Gastroesophageal sphincter (tissue), 4 donors: ENCODE data around the gene ULK4. TPM values are rescaled to one million over a fixed set of nuclear protein-coding genes. Genes with fewer than 3 reads are reported as not detected.

Experiments
- ATAC-seq: fragments of 150-250 bp; one replicate; pipeline ENCODE4 v1.9.1; 2016; ENCODE audit warnings: mild to moderate bottlenecking, moderate library complexity
- H3K27ac ChIP-seq, 4 donors: fragments of 200-600 bp; sonication (generic) in 3 of 4; 1 replicate in 3 of 4; 2 replicates in 1 of 4; pipeline ENCODE4 v1.5.1; 2016 to 2019
- H3K27me3 ChIP-seq: fragments of 200-600 bp; sonication (generic); one replicate; pipeline ENCODE4 v1.5.1; 2019
- H3K36me3 ChIP-seq, 2 donors: fragments of 200-600 bp; sonication (generic); one replicate each; pipeline ENCODE4 v1.5.1; 2019; ENCODE audit warnings: control low read depth in 1 of 2
- H3K4me1 ChIP-seq, 3 donors: fragments of 200-600 bp; sonication (generic); 1 replicate in 2 of 3; 2 replicates in 1 of 3; pipeline ENCODE4 v1.5.1; 2016 to 2019; ENCODE audit warnings: control low read depth in 2 of 3
- H3K4me3 ChIP-seq, 2 donors: fragments of 200-600 bp; sonication (generic); one replicate each; pipeline ENCODE4 v1.5.1; 2019; ENCODE audit warnings: mild to moderate bottlenecking in 1 of 2, moderate library complexity in 1 of 2
- H3K9me3 ChIP-seq, 3 donors: fragments of 200-600 bp; sonication (generic); one replicate each; pipeline ENCODE4 v1.5.1; 2017 to 2019; ENCODE audit warnings: control low read depth in 2 of 3
- CTCF ChIP-seq, 4 experiments: fragments of 200-600 bp in 2 of 4; fragments of 450-650 bp in 2 of 4; sonication (generic) in 1 of 4; IDR thresholded peaks; one replicate each; pipeline ENCODE4 v1.5.1; 2017 to 2019; ENCODE audit warnings: antibody characterized with exemption in 4 of 4, mild to moderate bottlenecking in 2 of 4, moderate library complexity in 2 of 4
- EP300 ChIP-seq: sonication (generic); formaldehyde crosslinking; IDR thresholded peaks from one replicate; pipeline ENCODE4 v1.6.1; 2017; ENCODE audit warnings: antibody characterized with exemption, mild to moderate bottlenecking
- POLR2A ChIP-seq, 2 donors: fragments of 450-650 bp; IDR thresholded peaks; one replicate each; pipeline ENCODE4 v1.6.1; 2017; ENCODE audit warnings: antibody characterized with exemption in 2 of 2, mild to moderate bottlenecking in 2 of 2, moderate library complexity in 1 of 2
- POLR2AphosphoS5 ChIP-seq: sonication (generic); formaldehyde crosslinking; IDR thresholded peaks from one replicate; pipeline ENCODE4 v1.6.1; 2017; ENCODE audit warnings: antibody characterized with exemption
- WGBS, 2 donors: methylation state at CpG; one replicate each; pipeline ENCODE4 v1.1.5; 2018; ENCODE audit warnings: low coverage in 1 of 2; 5-methylcytosine and 5-hydroxymethylcytosine counted together
- total RNA-seq, 4 donors: library from RNA; depleted of rRNA; stranded (reverse); fragments of >200 nt; gene quantifications; one replicate each; pipeline ENCODE4 v1.1.0, GENCODE V29; 2016

Gene ULK4
- total RNA-seq, 4 donors from 2014 or later, result 3.8 to 15.4 (median 8.8) TPM

DNA sequence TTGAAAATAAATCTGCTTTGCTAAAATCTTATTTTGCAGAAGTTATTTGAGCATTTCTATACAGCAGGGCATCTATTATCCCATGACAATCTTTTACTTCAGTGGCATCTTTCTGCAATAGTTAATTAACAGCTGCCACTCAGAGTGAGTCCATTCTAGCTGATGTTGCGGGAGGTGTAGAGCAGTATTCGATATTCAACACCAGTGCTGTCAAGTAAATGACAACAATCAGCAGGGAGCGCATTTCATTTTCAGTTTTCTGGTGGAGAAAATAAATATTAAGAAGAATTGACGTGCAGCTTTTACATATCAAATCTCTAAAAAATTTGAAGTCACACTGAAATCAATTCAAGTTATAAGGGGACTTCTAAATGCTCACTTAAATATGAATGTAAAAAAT, 476.4 kb downstream of the ULK4 start:
- Histone ChIP-seq H3K9me3 (no peaks in the 10 kb centered on the region), H3K4me3 (no peak overlapping the region), H3K27ac (no peak overlapping the region), H3K27me3 (no peaks in the 10 kb centered on the region), H3K36me3 (no peaks in the 10 kb centered on the region), H3K4me1 (no peaks in the 10 kb centered on the region)
- TF ChIP-seq POLR2AphosphoS5, result no peak
- TF ChIP-seq CTCF (IDR thresholded peaks at IDR 0.05), result no peak
- TF ChIP-seq EP300, result no peak
- TF ChIP-seq POLR2A (IDR thresholded peaks at IDR 0.05), result no peak
- 80 to 93% methylated on average over 1 to 4 of the region's 4 CpGs for WGBS, 2 donors
- no peak for ATAC-seq

- H3K27ac ChIP-seq, result no peak overlapping the region
- H3K4me1 ChIP-seq, result no peaks in the 10 kb centered on the region
- H3K27me3 ChIP-seq, result no peaks in the 10 kb centered on the region
- no peaks in the 10 kb centered on the region for H3K36me3 ChIP-seq
- WGBS, 2 donors, result 89% methylated on average over 1 of the region's 2 CpGs; no CpG with 5 or more reads in 1 of the 2 donors
- H3K9me3 ChIP-seq, result no peaks in the 10 kb centered on the region
- no peak for TF ChIP-seq CTCF (IDR thresholded peaks at IDR 0.05)
- H3K4me3 ChIP-seq, result no peak overlapping the region
- ATAC-seq, result no peak
Measured at GRCh38 chr3:41482134-41482533, 479.8 kb downstream of the ULK4 start.

DNA sequence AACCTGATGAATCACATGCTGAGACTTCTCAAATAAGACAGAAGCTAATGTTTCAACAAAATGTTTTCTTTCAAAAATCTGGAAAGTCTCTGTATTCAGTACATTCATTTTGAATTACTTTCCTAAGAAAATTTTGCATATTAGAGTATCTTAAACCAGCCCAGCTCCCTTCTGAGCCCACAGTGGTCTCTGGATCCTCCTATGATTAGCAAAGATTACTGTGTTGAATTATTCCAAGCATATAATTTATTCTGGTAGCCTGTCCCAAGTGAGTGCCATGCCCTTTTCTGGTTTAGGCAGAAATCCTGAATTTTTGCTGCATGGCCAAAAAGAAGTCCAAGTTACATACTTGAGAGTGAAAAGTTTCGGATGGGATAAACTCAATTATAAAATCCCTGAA, 483.6 kb downstream of the ULK4 start:
- H3K36me3 ChIP-seq, result no peaks in the 10 kb centered on the region
- no peak for TF ChIP-seq EP300
- no peak for TF ChIP-seq POLR2A (IDR thresholded peaks at IDR 0.05)
- TF ChIP-seq CTCF (IDR thresholded peaks at IDR 0.05), result no peak
- no peak for TF ChIP-seq POLR2AphosphoS5
- no peaks in the 10 kb centered on the region for H3K27me3 ChIP-seq
- 14% methylated on average over 1 of the region's 1 CpG; no CpG with 5 or more reads in 1 of the 2 donors for WGBS, 2 donors
- ATAC-seq, result no peak
- H3K4me3 ChIP-seq, result no peak overlapping the region
- no peak overlapping the region for H3K27ac ChIP-seq
- H3K4me1 ChIP-seq, result no peaks in the 10 kb centered on the region
- peaks cover 0 to 26% (median 0%) of the 10 kb centered on the region in 3 donors for H3K9me3 ChIP-seq

GRCh38 chr3:41477399-41478014, 484.4 kb downstream of the ULK4 start:
- Histone ChIP-seq H3K4me1 (no peaks in the 10 kb centered on the region), H3K27ac (no peak overlapping the region), H3K36me3 (no peaks in the 10 kb centered on the region), H3K27me3 (no peaks in the 10 kb centered on the region), H3K4me3 (no peak overlapping the region), H3K9me3 (peaks cover 0 to 33% (median 0%) of the 10 kb centered on the region in 3 donors)
- 100% methylated on average over 2 of the region's 2 CpGs for WGBS, 2 donors
- no peak for TF ChIP-seq EP300
- TF ChIP-seq CTCF (IDR thresholded peaks at IDR 0.05), result no peak
- no peak for TF ChIP-seq POLR2AphosphoS5
- TF ChIP-seq POLR2A (IDR thresholded peaks at IDR 0.05), result no peak
- ATAC-seq, result no peak

GRCh38 chr3:41469083-41469482, 492.8 kb downstream of the ULK4 start:
- Histone ChIP-seq H3K27me3 (no peaks in the 10 kb centered on the region), H3K36me3 (no peaks in the 10 kb centered on the region), H3K27ac (no peak overlapping the region), H3K4me3 (no peak overlapping the region), H3K9me3 (peaks cover 0 to 54% (median 0%) of the 10 kb centered on the region in 3 donors), H3K4me1 (no peaks in the 10 kb centered on the region)
- no peak for TF ChIP-seq POLR2A (IDR thresholded peaks at IDR 0.05)
- no peak for TF ChIP-seq EP300
- TF ChIP-seq CTCF (IDR thresholded peaks at IDR 0.05), result no peak
- no peak for TF ChIP-seq POLR2AphosphoS5
- ATAC-seq, result no peak
- 100% methylated on average over 1 of the region's 1 CpG for WGBS, 2 donors
